ENCODE data around the gene PHF10. TPM values are rescaled to one million over a fixed set of nuclear protein-coding genes. Genes with fewer than 3 reads are reported as not detected.

Gene PHF10
- total RNA-seq, 1 donor from 2014 or later = 48.9 TPM

DNA sequence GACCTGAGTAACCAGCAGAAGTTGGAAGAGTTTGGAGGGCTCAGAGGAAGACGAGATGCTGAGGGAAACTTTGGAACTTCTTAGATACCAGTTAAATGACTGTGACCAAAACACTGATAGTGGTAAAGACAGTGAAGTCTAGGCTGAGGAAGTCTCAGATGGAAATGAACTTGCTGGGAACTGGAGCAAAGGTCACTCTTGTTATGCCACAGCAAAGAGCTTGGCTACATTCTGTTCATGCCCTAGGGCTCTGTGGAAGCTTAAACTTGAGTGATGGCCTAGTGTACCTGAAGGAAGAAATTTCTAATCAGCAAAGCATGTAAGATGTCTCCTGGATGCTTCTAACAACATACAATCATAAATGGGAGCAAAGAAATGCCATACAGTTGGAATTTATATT lies 47.2 kb downstream of the PHF10 start:
- DNase-seq (ENCODE audit: low read depth) = peak; percentile 31

DNA sequence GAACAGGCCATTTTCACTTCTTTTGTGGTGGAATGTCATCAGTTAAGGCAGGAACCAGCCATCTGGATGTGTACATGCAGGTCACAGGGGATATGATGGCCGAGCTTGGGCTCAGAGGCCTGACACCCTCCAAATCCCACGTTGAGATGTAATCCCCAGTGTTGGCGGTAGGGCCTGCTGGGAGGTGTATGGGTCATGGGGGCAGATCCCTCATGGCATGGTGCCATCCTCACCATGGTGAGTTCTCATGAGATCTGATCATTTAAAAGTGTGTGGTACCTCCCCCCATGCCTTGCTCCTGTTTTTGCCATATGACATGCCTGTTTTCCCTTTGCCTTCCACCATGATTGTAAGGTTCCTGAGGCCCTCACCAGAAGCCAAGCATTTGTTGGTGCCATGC lies 49.3 kb downstream of the PHF10 start:
- DNase-seq (ENCODE audit: low read depth) = no peak

DNA sequence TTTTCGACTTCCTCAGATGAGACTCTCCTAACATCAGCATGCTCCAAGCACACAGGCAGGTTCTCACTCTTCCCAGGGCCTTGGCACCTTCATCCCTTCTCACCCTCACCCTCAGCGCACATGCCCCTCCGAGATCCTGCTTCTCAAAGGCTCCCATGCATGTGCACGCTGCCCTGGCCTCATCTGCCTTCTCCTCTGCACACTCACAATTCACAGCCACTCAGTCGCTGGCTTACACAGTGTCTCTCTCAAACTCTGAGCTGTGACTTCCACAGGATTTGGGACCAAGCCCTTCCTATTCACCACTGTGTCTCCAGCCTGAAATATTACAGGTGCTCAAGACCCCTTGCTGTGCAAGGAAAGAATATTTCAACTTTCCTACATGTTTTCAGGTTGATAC lies 52.7 kb downstream of the PHF10 start:
- DNase-seq (ENCODE audit: low read depth) = no peak

DNA sequence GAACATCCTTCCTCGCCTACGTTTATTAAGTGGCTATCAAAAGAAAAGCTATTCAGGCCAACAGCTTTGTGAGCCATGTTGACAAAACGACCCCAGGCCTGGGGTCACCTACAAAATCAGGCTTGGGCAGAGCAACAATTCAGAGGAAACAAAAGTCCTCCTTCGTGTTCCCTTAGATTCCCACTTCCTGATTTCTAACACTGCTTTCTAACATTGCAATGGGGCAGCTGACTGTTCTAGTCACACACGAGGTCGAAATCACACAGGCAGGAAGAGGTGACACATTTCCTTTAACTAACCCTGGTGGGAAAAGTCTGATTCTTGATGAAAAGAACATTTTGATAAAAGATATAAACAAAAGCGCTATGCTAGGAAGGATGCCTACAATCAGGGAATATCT lies 54.4 kb downstream of the PHF10 start:
- DNase-seq (ENCODE audit: low read depth) = no peak

DNA sequence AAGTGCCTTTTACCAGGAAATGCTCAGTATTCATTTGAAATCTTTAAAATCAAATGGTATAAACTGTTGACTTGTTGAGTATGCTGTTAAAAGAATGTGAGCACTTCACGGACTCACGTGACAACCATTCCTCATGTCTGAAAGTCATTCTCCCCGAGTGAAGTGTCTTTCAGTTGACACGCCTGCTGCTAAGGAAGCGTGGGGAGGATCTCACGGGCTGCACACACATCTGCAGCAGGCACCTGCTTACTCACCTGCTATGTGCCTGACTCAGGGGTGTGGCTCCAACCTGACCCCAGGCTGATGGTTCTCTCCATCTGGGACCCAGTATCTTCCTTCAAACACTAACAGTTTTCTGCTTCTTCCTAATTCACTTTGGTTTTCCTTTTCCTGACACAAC lies 55.2 kb downstream of the PHF10 start:
- no peak for DNase-seq (ENCODE audit: low read depth)

DNA sequence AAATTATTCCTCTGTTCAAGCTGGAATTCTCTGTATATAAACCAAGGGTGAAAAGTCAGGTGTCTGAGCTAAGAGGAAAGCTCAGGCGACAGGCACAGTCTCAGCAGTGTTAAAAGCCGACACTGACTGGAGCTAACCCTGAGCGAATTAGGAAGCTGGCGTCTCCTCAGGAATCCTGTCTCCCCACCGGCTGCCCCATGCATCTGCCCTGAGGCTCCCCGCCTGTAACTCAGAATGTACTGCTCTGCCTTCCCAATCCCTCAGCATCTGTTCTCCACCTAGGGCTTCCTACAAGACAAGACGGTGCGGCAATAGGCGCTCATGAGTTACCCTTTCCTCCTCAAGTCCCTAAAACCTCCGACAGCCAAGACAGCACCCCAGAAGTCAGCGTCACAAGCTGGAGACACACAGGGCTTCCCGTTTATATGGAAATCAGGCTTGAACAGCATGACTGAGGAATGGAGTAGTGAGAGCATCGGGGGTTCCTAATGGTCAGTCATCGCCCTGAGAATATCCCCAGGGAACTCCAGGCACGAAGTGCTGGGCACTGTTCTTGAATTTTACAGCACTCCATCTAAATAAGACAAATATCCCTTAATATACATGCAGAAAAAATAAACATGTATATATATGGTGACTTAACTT lies 56.0 kb downstream of the PHF10 start:
- DNase-seq (ENCODE audit: low read depth) = no peak

DNA sequence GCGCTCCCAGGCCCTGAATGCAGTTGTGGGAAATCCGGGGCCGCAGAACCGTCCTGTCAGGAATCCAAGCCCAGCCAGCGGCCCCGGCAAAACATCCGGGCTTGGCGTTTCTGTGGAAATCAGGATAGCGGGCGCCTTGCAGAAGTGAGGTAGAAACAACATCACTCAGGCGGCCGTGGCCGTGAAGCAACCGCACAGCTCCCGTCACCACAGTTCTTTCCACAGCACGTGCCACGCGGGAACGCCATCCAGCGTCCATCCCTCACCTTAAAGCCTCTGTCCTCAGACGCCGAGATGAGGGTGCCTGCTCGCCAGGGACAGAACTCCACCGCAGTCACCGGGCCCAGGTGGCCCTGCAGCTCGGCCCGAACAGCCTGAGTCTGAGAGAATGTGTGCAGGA lies 56.6 kb downstream of the PHF10 start:
- no peak for DNase-seq (ENCODE audit: low read depth)

DNA sequence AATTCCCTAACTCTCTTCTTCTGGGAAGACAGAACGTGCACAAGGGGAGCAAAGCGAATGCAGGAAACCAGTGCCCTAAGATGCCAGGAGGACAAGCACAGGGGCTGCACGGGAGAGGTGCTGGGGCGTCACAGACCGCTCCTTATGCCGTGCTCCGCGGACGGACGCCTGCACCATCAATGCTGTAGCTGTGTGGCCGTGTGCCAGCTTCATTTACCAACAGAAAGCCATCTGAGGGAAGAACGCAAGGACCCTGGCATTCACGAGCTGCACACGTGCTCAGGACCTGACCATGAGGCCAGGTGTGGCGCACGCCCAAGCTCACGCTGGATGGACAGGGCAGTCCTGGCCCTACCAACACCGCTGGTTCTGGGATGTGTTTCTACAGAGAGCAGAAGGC lies 57.9 kb downstream of the PHF10 start:
- DNase-seq (ENCODE audit: low read depth) = no peak

DNA sequence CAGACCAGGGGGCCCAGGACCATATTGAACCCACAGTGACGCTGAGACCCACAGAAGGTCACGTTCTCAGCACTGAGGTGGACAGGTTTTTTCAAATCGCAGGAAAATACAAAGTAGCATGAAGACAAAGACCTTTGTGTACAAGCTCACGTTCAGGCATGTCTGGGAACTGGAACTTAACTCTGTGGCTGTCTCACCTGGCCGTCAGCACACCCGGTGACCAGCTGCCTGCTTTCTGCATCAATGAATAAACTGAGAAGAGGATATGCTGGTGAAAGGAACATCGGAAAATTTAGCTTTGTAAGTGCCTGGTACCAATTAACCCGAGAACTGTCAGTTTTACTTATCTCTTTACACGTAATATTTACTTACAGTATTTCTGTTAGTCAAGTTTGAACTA lies 59.0 kb downstream of the PHF10 start:
- no peak for DNase-seq (ENCODE audit: low read depth)

DNA sequence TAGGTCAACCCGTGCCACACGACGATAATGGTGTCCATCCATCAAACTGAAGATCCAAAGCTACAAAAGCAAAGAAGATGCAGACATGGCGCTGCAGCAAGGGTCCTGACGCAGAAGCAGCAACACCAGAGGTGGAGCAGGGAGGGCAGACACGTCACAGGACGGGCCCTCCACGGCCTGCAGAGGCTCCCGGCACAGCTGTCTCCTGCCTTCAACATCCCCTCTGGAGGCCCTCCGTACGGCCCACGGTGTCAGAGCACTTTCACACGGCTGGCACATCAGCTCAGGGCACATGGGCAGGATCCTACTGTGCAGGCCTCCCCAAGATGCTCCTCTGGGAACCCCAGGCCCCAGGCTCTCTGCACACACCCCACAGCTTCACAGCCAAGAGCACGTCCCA lies 60.1 kb downstream of the PHF10 start:
- DNase-seq (ENCODE audit: low read depth) = no peak

DNA sequence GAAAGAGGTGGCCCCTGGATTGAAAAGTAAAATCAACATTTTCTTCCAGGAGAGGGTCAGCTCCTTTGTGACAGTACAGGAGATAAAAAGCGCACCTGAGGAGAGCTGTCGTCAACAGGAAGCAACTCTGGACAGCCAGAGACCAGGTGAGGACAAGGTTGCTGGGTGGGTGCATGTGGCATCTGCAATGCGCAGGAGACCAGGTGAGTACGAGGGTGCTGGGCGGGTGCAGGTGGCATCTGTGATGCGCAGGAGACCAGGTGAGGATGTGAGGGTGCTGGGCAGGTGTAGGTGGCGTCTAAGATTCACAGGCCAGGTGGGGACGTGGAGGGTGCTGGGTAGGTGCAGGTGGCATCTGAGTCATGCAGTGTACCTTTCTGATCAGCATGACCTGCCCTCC lies 60.8 kb downstream of the PHF10 start:
- DNase-seq (ENCODE audit: low read depth) = no peak

DNA sequence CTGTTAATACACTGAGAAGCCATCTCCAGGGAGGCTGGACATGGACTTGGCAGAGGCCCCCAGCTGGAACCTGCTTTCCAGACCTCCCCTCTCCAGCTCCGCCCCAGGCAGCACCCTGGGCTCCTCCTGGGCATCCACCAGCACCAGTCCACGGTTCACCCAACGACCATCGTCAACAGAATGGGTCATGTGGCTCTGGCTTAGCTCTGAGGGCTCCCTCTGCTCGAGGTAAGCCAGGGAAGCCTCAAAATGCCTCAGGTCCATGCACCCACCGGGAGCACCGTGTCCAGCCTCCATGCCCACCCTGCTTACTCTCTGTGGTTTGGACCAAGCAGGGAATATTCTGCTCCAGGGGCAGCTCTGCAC lies 62.9 kb downstream of the PHF10 start:
- DNase-seq (ENCODE audit: low read depth) = no peak

DNA sequence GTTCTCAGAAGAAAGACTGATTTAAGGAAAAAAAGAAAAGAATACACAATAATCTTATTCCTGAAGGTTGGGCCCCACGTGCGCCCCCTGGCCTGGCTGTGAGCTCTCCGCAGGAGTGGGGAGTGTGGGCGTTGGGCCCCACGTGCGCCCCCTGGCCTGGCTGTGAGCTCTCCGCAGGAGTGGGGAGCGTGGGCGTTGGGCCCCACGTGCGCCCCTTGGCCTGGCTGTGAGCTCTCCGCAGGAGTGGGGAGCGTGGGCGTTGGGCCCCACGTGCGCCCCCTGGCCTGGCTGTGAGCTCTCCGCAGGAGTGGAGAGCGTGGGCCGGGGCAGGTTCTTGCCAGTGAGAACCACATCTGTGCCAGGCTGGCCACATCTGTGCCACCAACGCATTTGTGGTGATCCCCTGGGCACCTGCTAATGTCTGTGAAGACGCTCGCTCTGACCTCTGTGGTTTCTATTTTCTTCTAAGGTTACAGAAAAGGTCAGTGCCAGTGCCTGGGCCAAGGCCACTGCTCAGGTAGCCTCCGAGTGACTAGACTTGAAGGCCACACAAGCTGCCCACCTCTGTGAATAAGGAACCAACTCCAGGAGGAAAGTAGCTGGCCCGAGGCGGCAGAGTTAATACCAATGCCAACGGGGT lies 63.4 kb downstream of the PHF10 start:
- DNase-seq (ENCODE audit: low read depth) = no peak

DNA sequence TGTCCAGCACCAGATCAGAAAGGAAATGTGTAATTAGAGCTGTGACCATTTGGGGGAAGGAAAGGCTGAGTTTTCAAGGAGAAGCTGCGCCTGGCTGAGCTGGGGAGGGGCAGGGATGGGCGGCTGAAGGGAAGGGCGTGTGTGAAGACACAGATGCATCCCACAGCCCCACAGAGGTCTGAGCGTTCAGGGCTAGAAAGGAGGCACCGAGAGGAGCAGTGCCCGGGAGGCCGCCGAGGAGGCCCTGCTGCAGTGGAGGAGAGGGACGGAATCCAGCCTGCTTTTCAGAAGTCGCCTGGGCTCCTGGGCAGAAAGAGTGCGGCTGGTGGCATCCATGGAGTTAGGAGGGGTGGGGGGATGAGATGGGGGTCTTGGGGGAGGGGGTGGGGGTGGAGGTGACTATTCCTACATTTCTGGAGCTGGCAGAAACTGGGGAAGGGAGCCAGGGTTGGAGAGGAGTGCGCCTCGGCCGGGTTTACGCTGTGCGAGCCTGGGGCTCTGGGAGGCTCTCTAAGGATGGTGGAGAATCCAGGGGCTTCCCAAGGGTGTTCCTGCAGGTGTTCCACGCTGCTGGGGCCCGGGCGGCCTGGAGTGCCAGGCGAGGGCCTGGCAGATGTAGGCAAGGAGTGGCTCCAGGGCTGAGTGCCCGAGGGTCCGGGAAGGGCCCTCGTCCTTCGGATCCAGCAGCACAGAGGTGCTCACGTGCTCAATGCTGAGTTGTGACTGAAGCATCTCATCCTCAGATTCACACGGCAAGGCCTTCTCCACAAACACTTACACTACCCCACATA lies 64.3 kb downstream of the PHF10 start:
- no peak for DNase-seq (ENCODE audit: low read depth)

DNA sequence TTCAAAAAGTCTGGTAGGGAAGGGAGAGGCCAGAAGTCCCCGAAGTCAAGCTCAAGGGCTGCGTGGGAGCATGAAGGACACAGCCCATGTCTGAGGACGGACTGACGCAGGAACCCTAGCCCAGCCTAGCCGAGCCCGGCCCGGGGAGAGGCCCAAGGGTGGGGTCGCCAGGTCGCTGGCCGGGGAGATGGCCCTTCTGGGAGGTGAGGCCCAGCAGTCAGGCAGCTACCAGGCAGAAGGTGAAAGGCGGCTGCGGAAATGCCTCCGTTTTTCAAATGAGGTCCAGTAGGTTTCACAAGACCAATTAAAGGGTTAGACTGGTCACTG lies 67.1 kb downstream of the PHF10 start:
- no peak for DNase-seq (ENCODE audit: low read depth)

DNA sequence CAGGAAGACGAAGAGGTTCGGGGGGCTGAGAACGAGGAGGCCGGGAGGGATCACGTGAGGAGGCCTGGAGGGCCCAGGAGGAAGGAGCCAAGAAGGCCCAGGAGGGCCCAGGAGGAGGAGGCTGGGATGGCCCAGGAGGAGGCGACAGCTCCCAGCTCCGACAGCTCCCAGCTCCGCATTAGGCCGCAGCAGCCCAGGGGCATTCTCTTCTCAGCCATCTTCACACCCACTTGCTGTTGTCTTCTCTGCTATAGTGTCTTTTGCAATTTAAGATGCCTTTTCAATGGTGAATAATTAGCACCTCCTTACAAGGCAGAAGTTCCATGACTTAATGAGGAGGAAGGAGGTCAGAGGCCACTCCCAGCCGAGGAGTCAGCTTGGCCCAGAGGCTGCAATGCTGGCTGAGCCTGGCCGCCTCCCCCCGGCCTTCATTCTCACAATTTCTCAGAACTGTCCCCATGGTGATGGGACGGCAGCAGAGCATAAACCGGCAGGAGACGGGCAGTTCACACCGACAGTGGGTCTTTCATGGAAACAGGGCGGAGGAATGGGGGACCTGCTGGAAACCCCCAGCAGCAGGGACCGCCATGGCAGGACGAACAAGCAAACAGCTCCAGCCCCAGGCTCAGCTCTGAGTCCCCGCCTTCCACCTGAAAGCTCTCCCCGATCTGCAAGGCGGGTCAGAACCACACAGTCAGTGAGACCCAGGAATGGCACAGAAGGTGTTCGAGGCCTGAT lies 67.6 kb downstream of the PHF10 start:
- DNase-seq (ENCODE audit: low read depth) = no peak

DNA sequence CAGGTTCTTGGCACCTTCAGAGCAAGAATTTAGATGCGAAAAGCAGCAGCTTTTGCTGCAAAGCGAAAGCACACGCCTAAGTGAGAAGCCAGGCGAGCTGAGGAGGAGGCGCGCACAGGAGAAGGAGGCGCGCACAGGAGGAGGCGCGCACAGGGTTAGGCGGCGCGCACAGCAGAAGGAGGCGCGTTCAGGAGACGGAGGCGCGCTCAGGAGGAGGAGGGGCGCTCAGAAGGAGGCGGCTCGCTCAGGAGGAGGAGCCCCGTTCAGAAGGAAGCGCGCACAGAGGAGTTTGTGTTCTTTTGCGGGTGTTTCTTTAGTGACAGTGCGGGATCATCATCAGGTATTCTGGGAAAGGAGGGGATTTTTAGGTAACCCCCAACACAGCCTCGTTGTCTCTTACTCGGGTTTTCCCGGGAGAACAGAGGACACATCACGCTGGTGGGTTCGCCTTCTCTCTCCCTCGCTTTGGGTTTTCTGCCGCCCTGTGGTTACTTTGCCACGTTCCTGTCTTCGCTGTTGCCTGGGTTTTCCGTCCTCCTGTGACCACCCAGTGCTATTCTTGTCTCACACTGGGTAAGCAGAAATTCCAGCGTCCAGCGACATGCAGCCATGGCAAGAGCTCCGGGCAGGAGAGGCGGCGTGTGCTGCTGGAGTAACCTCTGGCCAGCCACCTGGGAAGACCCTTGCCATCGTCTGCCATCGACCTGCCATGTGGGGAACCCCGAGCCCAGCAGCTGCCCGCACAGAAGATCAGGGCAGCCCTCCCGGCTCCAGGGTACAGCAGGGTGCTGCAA lies 69.5 kb downstream of the PHF10 start:
- peak; percentile 45 for DNase-seq (ENCODE audit: low read depth)

Other genes with a start within 250 kb of the PHF10 start
- 7.1 and 27.5 TPM in 2 replicates for gene WDR27, start 22.5 kb downstream of the PHF10 start, total RNA-seq
- gene C6orf120, start 22.4 kb downstream of the PHF10 start, total RNA-seq = 31.8 and 45.9 TPM in 2 replicates
- 0.35 and 0.75 TPM in 2 replicates for gene DYNLT2, start 27.1 kb upstream of the PHF10 start, total RNA-seq
- 16.7 and 20.1 TPM in 2 replicates for gene ERMARD, start 27.1 kb upstream of the PHF10 start, total RNA-seq